Measurements from ENCODE around the gene KRT34.

DNA sequence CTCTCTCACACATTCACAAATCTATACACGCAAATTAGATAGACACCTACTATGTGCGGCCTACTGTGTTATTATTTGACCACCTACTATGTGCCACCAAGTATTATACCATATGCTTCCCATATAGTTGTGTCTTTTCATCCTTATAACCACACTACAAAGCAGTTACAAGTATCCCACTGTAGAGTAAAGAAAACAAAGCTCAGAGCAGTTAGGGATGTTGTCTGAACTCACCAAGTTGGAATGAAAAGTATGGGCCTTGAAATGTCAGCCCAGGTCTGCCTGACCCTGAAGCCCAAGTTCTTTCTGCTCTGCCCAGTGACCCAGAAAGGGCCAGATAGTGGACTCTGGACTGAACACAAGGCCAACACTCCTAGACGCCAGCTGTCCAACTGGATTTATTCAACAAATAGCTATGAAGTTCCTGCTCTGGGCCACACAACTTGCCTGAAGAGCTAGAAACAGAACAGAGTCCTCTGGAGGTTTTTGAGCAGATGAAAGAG lies 33.8 kb upstream of the KRT34 start:
- no peak for TF ChIP-seq GATA2 (IDR thresholded peaks at IDR 0.05; ENCODE audit: low read depth, low read length)
- TF ChIP-seq GATA3 (IDR thresholded peaks at IDR 0.05; ENCODE audit: low read depth, low read length): no peak

All from SH-SY5Y (cell line).